Measurements from ENCODE around the gene ANKRD29. TPM values are rescaled to one million over a fixed set of nuclear protein-coding genes. Genes with fewer than 3 reads are reported as not detected.

ANKRD29 gene
- total RNA-seq, 5 donors from 2014 or later (not counting 1 experiment from before 2014, with no cell fraction given), result 0.23 to 0.48 (median 0.32) TPM; not detected in 1

DNA sequence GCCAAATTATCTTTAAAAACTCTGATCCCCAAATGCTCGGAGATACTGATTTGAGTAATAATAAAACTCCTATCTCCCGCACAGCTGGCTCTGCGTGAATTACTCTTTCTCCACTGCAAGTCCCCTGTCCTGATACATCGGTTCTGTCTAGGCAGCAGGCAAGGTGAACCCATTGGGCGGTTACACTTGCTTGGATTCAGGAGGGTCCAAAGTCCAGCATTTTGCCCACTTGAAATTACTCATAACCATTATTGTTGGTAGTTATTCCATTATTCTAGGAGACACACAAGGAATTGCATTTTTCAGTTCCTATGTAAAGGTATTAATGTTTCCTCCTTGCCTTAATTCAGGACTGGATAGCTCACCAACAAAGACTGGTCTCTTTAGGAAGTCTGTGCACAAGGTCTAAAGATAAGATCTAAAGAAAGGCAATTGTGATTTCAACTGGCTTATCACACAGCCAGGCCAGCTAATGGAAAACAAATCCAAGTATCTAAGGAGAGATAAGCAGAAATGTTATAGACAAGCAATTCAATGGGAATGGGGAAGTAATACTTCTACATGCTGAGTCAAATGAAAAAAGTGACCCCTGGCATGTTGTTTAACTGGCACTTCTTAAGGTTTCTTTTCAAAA, 53.2 kb downstream of the ANKRD29 start:
- H3K36me3 Mint-ChIP-seq, result no peaks in the 10 kb centered on the region
- H3K4me1 ChIP-seq (ENCODE audit: control insufficient read depth in 1 of 2, extremely low read depth in 1 of 2, insufficient read depth in 2 of 2, low read length in 2 of 2), result no peaks in the 10 kb centered on the region
- ChIA-PET POLR2A (no interaction called here), CTCF (no interaction called here)
- H3K36me3 ChIP-seq (ENCODE audit: control insufficient read depth in 2 of 2, extremely low read depth in 1 of 2, insufficient read depth in 1 of 2, low read length in 1 of 2), result no peaks in the 10 kb centered on the region
- H3K9me3 Mint-ChIP-seq, result no peaks in the 10 kb centered on the region
- no peak overlapping the region for H3K4me3 Mint-ChIP-seq
- no peak for ATAC-seq (replicated peaks in 1 of 4)
- no peaks in the 10 kb centered on the region for H3K27me3 Mint-ChIP-seq
- 81% methylated on average over 2 of the region's 5 CpGs for WGBS (ENCODE audit: insufficient coverage)
- no peaks in the 10 kb centered on the region for H3K9me3 ChIP-seq
- H3K27ac ChIP-seq (ENCODE audit: low read length), result no peak overlapping the region
- H3K27ac Mint-ChIP-seq, result no peak overlapping the region
- H3K4me1 Mint-ChIP-seq, result no peaks in the 10 kb centered on the region
- no peak overlapping the region for H3K4me3 ChIP-seq (ENCODE audit: control insufficient read depth in 1 of 2, extremely low read depth in 1 of 2, low read length in 1 of 2)
- H3K27me3 ChIP-seq (replicated peaks in 1 of 2; ENCODE audit: control insufficient read depth in 2 of 2, extremely low read depth in 1 of 2, insufficient read depth in 2 of 2, low read length in 1 of 2), result peaks cover 0 to 3% of the 10 kb centered on the region in 2 experiments
- no peak for DNase-seq

DNA sequence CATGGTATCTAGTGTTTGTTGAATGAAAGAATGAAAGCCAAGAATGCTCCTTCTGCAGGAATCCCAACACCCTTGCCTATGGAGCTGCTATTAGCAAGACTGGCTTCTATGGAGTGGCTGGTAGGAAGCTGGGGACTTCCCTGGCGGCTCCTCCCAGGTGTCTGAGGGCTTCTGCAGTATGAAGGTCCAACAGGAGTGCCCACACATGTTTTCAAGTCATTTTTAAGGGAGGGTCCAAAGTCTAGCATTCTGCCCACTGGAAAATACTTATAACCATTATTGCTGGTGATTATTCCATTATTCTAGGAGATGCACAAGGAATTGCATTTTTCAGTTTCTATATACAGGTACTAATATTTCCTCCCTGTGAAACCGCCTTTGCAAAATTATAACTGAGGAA, 54.5 kb downstream of the ANKRD29 start:
- POLR2A ChIA-PET, result no interaction called here
- H3K27ac ChIP-seq (ENCODE audit: low read length), result no peak overlapping the region
- H3K9me3 ChIP-seq, result no peaks in the 10 kb centered on the region
- H3K36me3 ChIP-seq (ENCODE audit: control insufficient read depth in 2 of 2, extremely low read depth in 1 of 2, insufficient read depth in 1 of 2, low read length in 1 of 2), result no peaks in the 10 kb centered on the region
- H3K27ac Mint-ChIP-seq, result no peak overlapping the region
- ATAC-seq (replicated peaks in 1 of 4), result no peak
- no peak overlapping the region for H3K4me3 ChIP-seq (ENCODE audit: control insufficient read depth in 1 of 2, extremely low read depth in 1 of 2, low read length in 1 of 2)
- no peak for DNase-seq
- no peaks in the 10 kb centered on the region for H3K9me3 Mint-ChIP-seq
- no peaks in the 10 kb centered on the region for H3K27me3 Mint-ChIP-seq
- H3K4me3 Mint-ChIP-seq, result no peak overlapping the region
- 100% methylated on average over 1 of the region's 2 CpGs for WGBS (ENCODE audit: insufficient coverage)
- CTCF ChIA-PET, result interaction anchor here in 1 of 2 donors (0.6 kb wide), 1 partner anchor 111 kb away, joined by 3 read pairs; no protein-coding TSS in a partner anchor
- H3K4me1 Mint-ChIP-seq, result no peaks in the 10 kb centered on the region
- H3K4me1 ChIP-seq (ENCODE audit: control insufficient read depth in 1 of 2, extremely low read depth in 1 of 2, insufficient read depth in 2 of 2, low read length in 2 of 2), result no peaks in the 10 kb centered on the region
- H3K36me3 Mint-ChIP-seq, result no peaks in the 10 kb centered on the region
- H3K27me3 ChIP-seq (replicated peaks in 1 of 2; ENCODE audit: control insufficient read depth in 2 of 2, extremely low read depth in 1 of 2, insufficient read depth in 2 of 2, low read length in 1 of 2), result peaks cover 0 to 2% of the 10 kb centered on the region in 2 experiments

DNA sequence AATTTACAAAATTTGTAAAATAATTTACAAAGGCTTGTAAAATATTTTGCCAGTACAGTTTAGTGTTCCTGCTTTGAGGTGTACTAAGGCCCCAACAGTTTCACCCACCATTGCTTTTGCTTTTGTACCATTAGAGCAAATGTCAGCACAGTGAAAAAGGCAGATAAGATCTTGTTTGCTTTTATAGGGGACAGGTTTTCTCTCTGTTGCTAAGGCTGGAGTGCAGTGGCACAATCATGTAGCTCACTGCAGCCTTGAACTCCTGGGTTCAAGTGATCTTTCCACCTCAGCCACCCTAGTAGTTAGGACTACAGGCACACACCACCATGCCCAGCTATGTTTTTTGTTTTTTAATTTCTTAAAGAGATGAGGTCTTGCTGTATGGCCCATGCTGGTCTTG, 56.8 kb downstream of the ANKRD29 start:
- Histone ChIP-seq H3K27me3 (replicated peaks in 1 of 2; ENCODE audit: control insufficient read depth in 2 of 2, extremely low read depth in 1 of 2, insufficient read depth in 2 of 2, low read length in 1 of 2) (peaks cover 0 to 2% of the 10 kb centered on the region in 2 experiments), H3K36me3 (ENCODE audit: control insufficient read depth in 2 of 2, extremely low read depth in 1 of 2, insufficient read depth in 1 of 2, low read length in 1 of 2) (no peaks in the 10 kb centered on the region), H3K4me3 (ENCODE audit: control insufficient read depth in 1 of 2, extremely low read depth in 1 of 2, low read length in 1 of 2) (no peak overlapping the region), H3K4me1 (ENCODE audit: control insufficient read depth in 1 of 2, extremely low read depth in 1 of 2, insufficient read depth in 2 of 2, low read length in 2 of 2) (no peaks in the 10 kb centered on the region), H3K9me3 (no peaks in the 10 kb centered on the region), H3K27ac (ENCODE audit: low read length) (no peak overlapping the region)
- DNase-seq (no peak), ATAC-seq (replicated peaks in 1 of 4) (no peak)
- ChIA-PET CTCF (no interaction called here), POLR2A (interaction anchor here in 1 of 2 donors (0.7 kb wide), 1 partner anchor 34 kb away, joined by 3 read pairs; no protein-coding TSS in a partner anchor)
- Mint-ChIP-seq H3K27me3 (no peaks in the 10 kb centered on the region), H3K4me1 (no peaks in the 10 kb centered on the region), H3K36me3 (no peaks in the 10 kb centered on the region), H3K27ac (no peak overlapping the region), H3K9me3 (no peaks in the 10 kb centered on the region), H3K4me3 (no peak overlapping the region)

DNA sequence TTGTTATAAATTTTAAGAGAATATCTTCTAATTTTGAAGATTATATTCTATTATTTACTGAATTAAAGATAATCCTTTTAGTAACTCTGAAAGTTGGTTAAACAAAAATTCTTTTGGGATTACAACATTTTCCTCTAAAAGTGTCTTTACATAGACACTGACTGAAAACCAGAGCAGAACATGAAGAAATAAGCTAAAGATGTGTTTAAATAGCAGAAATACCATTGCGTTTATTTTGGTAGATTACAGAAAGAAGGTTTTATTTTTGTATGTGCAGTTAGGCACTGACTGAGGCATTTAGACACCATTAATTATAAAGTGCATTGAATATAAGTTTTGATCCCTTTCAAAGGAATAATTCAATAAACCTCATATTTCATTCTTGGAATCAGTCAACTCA, 62.9 kb downstream of the ANKRD29 start:
- no CpG with 5 or more reads among the region's 1 CpG for WGBS (ENCODE audit: insufficient coverage)
- H3K4me1 ChIP-seq (ENCODE audit: control insufficient read depth in 1 of 2, extremely low read depth in 1 of 2, insufficient read depth in 2 of 2, low read length in 2 of 2), result no peaks in the 10 kb centered on the region
- H3K4me1 Mint-ChIP-seq, result no peaks in the 10 kb centered on the region
- no peak overlapping the region for H3K27ac ChIP-seq (ENCODE audit: low read length)
- peaks cover 0 to 5% of the 10 kb centered on the region in 2 donors for H3K27me3 Mint-ChIP-seq
- ATAC-seq (replicated peaks in 1 of 4) (no peak), DNase-seq (no peak)
- no peaks in the 10 kb centered on the region for H3K36me3 ChIP-seq (ENCODE audit: control insufficient read depth in 2 of 2, extremely low read depth in 1 of 2, insufficient read depth in 1 of 2, low read length in 1 of 2)
- H3K9me3 ChIP-seq, result no peaks in the 10 kb centered on the region
- H3K4me3 ChIP-seq (ENCODE audit: control insufficient read depth in 1 of 2, extremely low read depth in 1 of 2, low read length in 1 of 2), result no peak overlapping the region
- POLR2A ChIA-PET, result no interaction called here
- CTCF ChIA-PET, result no interaction called here
- no peak overlapping the region for H3K27ac Mint-ChIP-seq
- H3K27me3 ChIP-seq (replicated peaks in 1 of 2; ENCODE audit: control insufficient read depth in 2 of 2, extremely low read depth in 1 of 2, insufficient read depth in 2 of 2, low read length in 1 of 2), result peaks cover 0 to 2% of the 10 kb centered on the region in 2 experiments
- no peaks in the 10 kb centered on the region for H3K9me3 Mint-ChIP-seq
- no peaks in the 10 kb centered on the region for H3K36me3 Mint-ChIP-seq
- H3K4me3 Mint-ChIP-seq, result no peak overlapping the region

DNA sequence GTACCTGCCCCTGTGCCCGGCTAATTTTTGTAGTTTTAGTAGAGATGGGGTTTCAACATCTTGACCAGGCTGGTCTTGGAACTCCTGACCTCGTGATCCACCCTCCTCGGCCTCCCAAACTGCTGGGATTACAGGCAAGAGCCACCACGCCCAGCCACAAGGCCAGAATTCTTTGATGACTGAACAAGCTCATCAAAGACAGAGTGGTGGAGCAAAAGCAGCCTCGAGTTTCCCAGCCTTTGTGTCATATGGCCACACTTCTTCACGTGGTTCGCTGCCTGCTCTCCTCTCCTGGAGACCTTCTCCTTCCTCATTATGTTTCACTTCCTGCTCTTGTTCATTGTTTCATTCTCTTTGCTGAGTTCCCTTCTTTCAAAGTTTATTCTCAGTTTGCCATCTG, 66.5 kb downstream of the ANKRD29 start:
- Histone ChIP-seq H3K27me3 (replicated peaks in 1 of 2; ENCODE audit: control insufficient read depth in 2 of 2, extremely low read depth in 1 of 2, insufficient read depth in 2 of 2, low read length in 1 of 2) (no peaks in the 10 kb centered on the region), H3K4me1 (ENCODE audit: control insufficient read depth in 1 of 2, extremely low read depth in 1 of 2, insufficient read depth in 2 of 2, low read length in 2 of 2) (no peaks in the 10 kb centered on the region), H3K9me3 (no peaks in the 10 kb centered on the region), H3K27ac (ENCODE audit: low read length) (no peak overlapping the region), H3K4me3 (ENCODE audit: control insufficient read depth in 1 of 2, extremely low read depth in 1 of 2, low read length in 1 of 2) (no peak overlapping the region), H3K36me3 (ENCODE audit: control insufficient read depth in 2 of 2, extremely low read depth in 1 of 2, insufficient read depth in 1 of 2, low read length in 1 of 2) (no peaks in the 10 kb centered on the region)
- ATAC-seq (replicated peaks in 1 of 4) (no peak), DNase-seq (no peak)
- WGBS (ENCODE audit: insufficient coverage), result 70% methylated on average over 6 of the region's 7 CpGs
- H3K4me3 Mint-ChIP-seq, result no peak overlapping the region
- no peak overlapping the region for H3K27ac Mint-ChIP-seq
- H3K36me3 Mint-ChIP-seq, result no peaks in the 10 kb centered on the region
- POLR2A ChIA-PET, result no interaction called here
- CTCF ChIA-PET, result no interaction called here
- H3K27me3 Mint-ChIP-seq, result peaks cover 0 to 8% of the 10 kb centered on the region in 2 donors
- H3K9me3 Mint-ChIP-seq, result no peaks in the 10 kb centered on the region
- no peaks in the 10 kb centered on the region for H3K4me1 Mint-ChIP-seq

DNA sequence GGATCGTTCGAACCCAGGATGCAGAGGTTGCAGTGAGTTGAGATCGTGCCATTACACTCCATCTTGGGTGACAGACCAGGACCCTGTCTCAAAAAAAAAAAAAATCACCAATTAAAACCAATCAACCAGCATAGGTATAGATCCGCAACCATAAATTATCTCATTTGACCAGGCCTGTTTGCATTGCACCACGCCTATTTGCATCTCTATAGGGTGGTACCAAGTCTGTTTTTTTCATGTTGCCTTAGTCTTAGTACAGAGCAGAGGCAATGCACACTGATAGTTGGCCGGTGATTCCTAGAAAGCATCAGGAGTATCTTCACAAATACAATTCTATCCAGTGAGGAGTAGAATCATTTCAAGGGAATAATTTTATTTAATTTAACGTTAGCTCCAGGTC, 67.1 kb downstream of the ANKRD29 start:
- Histone ChIP-seq H3K27ac (ENCODE audit: low read length) (no peak overlapping the region), H3K27me3 (replicated peaks in 1 of 2; ENCODE audit: control insufficient read depth in 2 of 2, extremely low read depth in 1 of 2, insufficient read depth in 2 of 2, low read length in 1 of 2) (no peaks in the 10 kb centered on the region), H3K9me3 (no peaks in the 10 kb centered on the region), H3K4me3 (ENCODE audit: control insufficient read depth in 1 of 2, extremely low read depth in 1 of 2, low read length in 1 of 2) (no peak overlapping the region), H3K36me3 (ENCODE audit: control insufficient read depth in 2 of 2, extremely low read depth in 1 of 2, insufficient read depth in 1 of 2, low read length in 1 of 2) (no peaks in the 10 kb centered on the region), H3K4me1 (ENCODE audit: control insufficient read depth in 1 of 2, extremely low read depth in 1 of 2, insufficient read depth in 2 of 2, low read length in 2 of 2) (no peaks in the 10 kb centered on the region)
- DNase-seq (no peak), ATAC-seq (replicated peaks in 1 of 4) (no peak)
- WGBS (ENCODE audit: insufficient coverage), result no CpG with 5 or more reads among the region's 7 CpGs
- ChIA-PET CTCF (interaction anchor here in 1 of 2 donors (0.7 kb wide), 1 partner anchor 547 kb away, joined by 3 read pairs; no protein-coding TSS in a partner anchor), POLR2A (no interaction called here)
- Mint-ChIP-seq H3K27ac (no peak overlapping the region), H3K27me3 (peaks cover 0 to 8% of the 10 kb centered on the region in 2 donors), H3K9me3 (no peaks in the 10 kb centered on the region), H3K36me3 (no peaks in the 10 kb centered on the region), H3K4me3 (no peak overlapping the region), H3K4me1 (no peaks in the 10 kb centered on the region)

DNA sequence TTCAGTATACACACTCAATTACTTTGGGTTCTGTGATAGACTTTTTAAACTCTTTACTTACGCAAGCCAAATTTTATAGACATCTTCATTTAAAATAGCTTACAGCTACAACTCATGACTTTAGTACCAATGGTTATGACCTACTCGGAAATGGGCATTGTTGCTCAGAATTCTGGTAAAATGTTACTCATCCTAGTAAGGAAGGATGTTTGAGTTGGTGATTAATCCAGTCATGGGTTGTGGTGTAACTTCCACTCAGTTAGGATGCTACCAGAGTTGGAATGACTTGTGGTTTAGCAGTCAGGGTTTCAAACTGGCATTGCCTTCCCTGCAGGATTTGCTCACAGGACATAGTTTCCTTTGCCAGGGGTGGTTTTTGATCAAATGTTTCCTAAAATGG, 69.0 kb downstream of the ANKRD29 start:
- Histone ChIP-seq H3K36me3 (ENCODE audit: control insufficient read depth in 2 of 2, extremely low read depth in 1 of 2, insufficient read depth in 1 of 2, low read length in 1 of 2) (no peaks in the 10 kb centered on the region), H3K4me1 (ENCODE audit: control insufficient read depth in 1 of 2, extremely low read depth in 1 of 2, insufficient read depth in 2 of 2, low read length in 2 of 2) (no peaks in the 10 kb centered on the region), H3K27me3 (replicated peaks in 1 of 2; ENCODE audit: control insufficient read depth in 2 of 2, extremely low read depth in 1 of 2, insufficient read depth in 2 of 2, low read length in 1 of 2) (no peaks in the 10 kb centered on the region), H3K27ac (ENCODE audit: low read length) (no peak overlapping the region), H3K9me3 (no peaks in the 10 kb centered on the region), H3K4me3 (ENCODE audit: control insufficient read depth in 1 of 2, extremely low read depth in 1 of 2, low read length in 1 of 2) (no peak overlapping the region)
- Mint-ChIP-seq H3K36me3 (no peaks in the 10 kb centered on the region), H3K27ac (no peak overlapping the region), H3K9me3 (no peaks in the 10 kb centered on the region), H3K4me1 (no peaks in the 10 kb centered on the region), H3K27me3 (peaks cover 0 to 8% of the 10 kb centered on the region in 2 donors), H3K4me3 (no peak overlapping the region)
- DNase-seq, result no peak
- ChIA-PET CTCF (no interaction called here), POLR2A (no interaction called here)
- no CpG with 5 or more reads among the region's 2 CpGs for WGBS (ENCODE audit: insufficient coverage)
- no peak for ATAC-seq (replicated peaks in 1 of 4)

All from T-cell (primary cell).